ENCODE measurements around the gene HDGF. TPM values are rescaled to one million over a fixed set of nuclear protein-coding genes. Genes with fewer than 3 reads are reported as not detected.
"Not testable (repeated sequence)": the region's sequence is repeated elsewhere in the genome, so short reads cannot be mapped to it uniquely, and the experiment has no call there.

The HDGF gene
- total RNA-seq, 1 donor from 2014 or later = 257 TPM

DNA sequence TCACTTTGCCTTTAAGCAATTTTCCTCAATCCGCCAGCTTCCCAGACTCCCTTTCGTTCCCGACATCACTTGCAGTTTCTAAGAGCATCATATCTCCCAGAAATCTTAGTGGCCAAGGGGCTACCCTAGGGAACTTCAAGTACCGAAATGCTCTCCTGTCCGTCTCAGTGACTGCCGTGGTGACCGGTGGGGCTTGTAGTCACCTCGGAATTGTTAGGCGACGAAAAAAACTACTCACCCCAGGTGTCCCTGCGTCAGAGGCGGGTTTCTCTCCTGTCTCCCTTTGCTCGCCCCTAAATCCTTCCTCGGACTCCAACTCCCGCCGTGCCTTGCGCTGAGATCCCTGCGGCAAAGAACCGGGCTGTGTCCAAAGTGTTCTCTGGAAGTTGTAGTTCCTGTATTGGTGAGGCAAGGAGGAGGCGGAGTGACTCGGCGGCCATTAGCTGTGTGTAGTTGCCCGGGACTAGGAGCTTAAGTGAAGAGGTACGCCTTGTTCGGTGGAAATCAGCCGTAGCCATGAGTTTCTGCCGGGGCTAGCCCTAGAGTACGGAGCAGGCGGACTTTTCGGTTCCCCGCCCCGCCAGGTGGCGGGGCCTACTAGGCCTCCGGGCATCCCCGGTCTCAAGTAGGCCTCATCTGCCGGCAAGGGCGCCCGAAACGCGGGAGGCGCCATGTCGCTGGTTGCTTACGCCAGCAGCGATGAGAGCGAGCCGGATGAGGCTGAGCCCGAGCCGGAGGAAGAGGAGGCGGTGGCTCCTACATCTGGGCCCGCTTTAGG, 15.8 kb upstream of the HDGF start, which contains the start of gene PRCC:
Gene PRCC, plus strand, starts transcription at position 435 of the 778 bp plus-strand sequence. Its CDS starts 237 bp downstream, at position 672.
- intact Hi-C loops (cut with micrococcal nuclease) = loop anchor here (1.0 to 10.0 kb wide), 7 partner anchors 16 to 429 kb away; partner anchors contain the start of genes CCT3, HDGF, ISG20L2 and METTL25B

- intact Hi-C loops (cut with micrococcal nuclease) = loop anchor here (1.0 to 10.0 kb wide), 7 partner anchors 15 to 428 kb away; partner anchors contain the start of genes CCT3, HDGF, ISG20L2 and METTL25B
These were observed 15.0 kb upstream of the HDGF start for GRCh38 chr1:156766298-156767100.

DNA sequence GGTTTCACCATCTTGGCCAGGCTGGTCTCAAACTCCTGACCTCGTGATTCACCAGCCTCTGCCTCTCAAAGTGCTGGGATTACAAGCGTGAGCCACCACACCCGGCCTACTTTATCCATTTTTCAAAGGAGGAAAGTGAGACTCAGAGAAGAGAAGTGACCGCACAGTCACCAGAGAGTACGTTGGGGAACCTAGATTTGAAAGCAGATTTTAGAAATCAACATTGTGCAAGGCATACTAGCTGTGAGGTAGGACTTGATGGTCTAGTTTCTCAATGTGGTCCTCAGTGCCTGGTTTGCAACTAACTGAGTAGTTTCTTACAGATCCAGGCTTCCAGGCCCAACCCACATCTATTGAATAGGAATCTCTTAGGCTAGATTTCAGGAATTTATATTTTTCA, 14.2 kb upstream of the HDGF start:
- intact Hi-C loops (cut with micrococcal nuclease) = loop anchor here (10.0 kb wide), 1 partner anchor 81 kb away; no protein-coding TSS in a partner anchor

DNA sequence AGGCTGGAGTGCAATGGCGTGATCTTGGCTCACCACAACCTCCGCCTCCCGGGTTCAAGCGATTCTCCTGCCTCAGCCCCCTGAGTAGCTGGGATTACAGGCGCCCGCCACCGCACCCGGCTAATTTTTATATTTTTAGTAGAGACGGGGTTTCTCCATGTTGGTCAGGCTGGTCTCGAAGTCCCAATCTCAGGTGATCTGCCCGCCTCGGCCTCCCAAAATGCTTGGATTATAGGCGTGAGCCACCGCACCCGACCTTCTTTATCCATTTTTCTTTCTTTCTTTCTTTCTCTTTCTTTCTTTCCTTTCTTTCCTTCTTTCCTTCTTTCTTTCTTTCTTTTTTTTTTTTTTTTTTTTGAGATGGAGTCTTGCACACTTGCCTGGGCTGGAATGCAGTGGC, 13.7 kb upstream of the HDGF start:
- intact Hi-C loops (cut with micrococcal nuclease) = loop anchor here (10.0 kb wide), 1 partner anchor 80 kb away; no protein-coding TSS in a partner anchor

- intact Hi-C loops (cut with micrococcal nuclease) = loop anchor here (10.0 kb wide), 1 partner anchor 76 kb away; no protein-coding TSS in a partner anchor
These were observed 9.3 kb upstream of the HDGF start for GRCh38 chr1:156760796-156761104.

DNA sequence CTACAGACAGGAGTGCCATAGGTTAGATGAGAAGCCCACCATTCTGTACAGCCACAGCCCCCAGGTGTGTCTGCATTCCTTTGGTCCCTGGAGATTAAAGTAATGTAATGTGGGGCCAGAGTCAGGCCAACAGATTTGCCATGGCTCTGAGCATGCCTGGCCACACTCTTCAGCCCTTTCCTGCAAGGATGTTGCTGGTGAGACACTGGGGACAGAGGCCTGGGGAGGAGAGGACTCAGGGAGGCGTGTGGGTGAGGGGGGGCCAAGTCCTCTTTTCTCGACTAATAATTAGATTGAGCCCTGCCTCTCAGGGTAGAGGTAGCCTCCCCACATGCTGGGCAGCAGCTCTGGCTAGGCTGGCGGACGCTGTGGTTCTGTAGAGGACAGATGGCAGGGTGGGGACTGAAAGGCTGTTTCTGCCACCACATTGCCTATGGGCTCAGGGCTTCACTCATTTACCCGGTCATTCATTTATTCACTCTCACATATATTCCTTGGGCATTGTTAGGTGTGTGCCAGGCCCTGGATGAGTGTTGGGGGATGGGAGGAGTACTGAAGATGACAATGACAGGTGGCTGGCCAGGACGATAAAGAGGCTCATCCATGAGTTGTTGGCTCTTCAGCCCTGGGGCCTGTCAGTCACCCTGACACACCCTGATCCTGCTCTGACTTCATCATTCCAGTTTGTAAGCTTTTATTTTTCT, 8.8 kb upstream of the HDGF start:
- intact Hi-C loops (cut with micrococcal nuclease) = loop anchor here (10.0 kb wide), 1 partner anchor 75 kb away; no protein-coding TSS in a partner anchor

GRCh38 chr1:156757572-156758253, 6.2 kb upstream of the HDGF start:
- intact Hi-C loops (cut with micrococcal nuclease) = not testable (repeated sequence)

DNA sequence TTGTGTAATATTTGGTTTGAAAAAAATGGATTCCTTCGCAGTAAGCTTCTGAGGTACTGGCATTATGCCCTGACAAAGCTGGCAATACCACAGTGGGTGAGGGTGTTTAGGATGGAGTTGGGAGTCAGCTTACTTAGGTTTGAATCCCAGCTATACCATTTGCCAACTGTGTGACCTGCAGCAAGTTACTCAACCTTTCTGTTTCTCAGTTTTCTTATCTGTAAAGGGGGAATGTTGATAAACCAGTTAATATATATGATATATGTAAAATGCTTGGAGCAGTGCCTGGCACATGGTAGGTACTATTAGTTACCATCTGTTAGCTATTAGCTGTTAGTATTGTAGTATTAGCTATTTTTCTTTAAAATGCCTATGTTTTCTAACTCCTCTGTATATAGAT, 4.9 kb upstream of the HDGF start:
- intact Hi-C loops (cut with micrococcal nuclease) = no loop called here

GRCh38 chr1:156755527-156755950, 4.1 kb upstream of the HDGF start:
- intact Hi-C loops (cut with micrococcal nuclease) = no loop called here

- intact Hi-C loops (cut with micrococcal nuclease) = no loop called here
These were observed 2.7 kb upstream of the HDGF start for GRCh38 chr1:156754219-156754618.

- intact Hi-C loops (cut with micrococcal nuclease) = no loop called here
These were observed 1.5 kb upstream of the HDGF start for GRCh38 chr1:156752843-156753482.

- intact Hi-C loops (cut with micrococcal nuclease) = loop anchor here (1.0 to 2.0 kb wide), 5 partner anchors 11 to 92 kb away; partner anchors contain the start of genes ISG20L2, METTL25B, MRPL24 and PRCC
These were observed 444 bp upstream of the HDGF start for GRCh38 chr1:156751757-156752481.

GRCh38 chr1:156750711-156751450, 594 bp downstream of the HDGF start:
- intact Hi-C loops (cut with micrococcal nuclease) = loop anchor here (1.0 to 2.0 kb wide), 5 partner anchors 10 to 91 kb away; partner anchors contain the start of genes ISG20L2, METTL25B, MRPL24 and PRCC

GRCh38 chr1:156750191-156750672, 1.2 kb downstream of the HDGF start:
- intact Hi-C loops (cut with micrococcal nuclease) = loop anchor here (2.0 kb wide), 1 partner anchor 67 kb away; the partner anchor contains the start of gene SH2D2A

DNA sequence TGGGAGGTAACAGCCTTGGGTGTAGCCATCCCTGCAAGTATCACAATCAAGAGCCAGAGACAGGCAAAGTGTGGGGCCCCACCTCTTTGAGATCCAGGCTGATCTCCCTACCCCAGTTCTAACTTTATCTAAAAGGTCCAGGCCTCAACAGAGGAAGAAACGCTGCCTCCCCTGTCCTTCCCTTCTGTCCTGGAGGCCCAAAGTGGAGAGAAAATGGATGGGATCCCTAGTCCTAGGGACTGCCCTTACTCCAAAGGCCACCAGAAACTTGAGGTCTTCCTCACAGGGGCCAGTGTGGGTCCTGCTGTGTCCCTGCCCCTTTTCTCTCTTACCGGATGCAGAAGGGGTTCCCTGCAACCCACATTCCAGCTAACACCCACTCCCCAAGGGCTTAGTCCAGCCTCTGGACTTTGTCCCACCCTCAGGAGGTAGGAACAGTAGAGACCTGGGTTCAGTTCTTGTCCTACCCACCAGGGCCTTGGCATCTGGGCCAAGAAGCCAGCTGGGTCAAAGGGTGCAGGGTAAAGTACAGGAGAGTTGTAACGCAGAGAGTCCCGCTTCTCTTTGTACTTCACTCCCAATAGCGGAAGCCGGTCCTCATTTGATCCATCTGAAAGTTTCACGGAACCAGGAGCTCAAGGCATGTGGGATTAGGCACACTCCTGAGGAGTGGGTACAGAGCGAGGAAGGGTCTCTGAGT, 1.9 kb downstream of the HDGF start:
- intact Hi-C loops (cut with micrococcal nuclease) = loop anchor here (2.0 to 10.0 kb wide), 2 partner anchors 67 to 695 kb away; partner anchors contain the start of genes LAMTOR2, SH2D2A and UBQLN4

- intact Hi-C loops (cut with micrococcal nuclease) = loop anchor here (10.0 kb wide), 1 partner anchor 694 kb away; the partner anchor contains the start of genes LAMTOR2 and UBQLN4
These were observed 2.6 kb downstream of the HDGF start for GRCh38 chr1:156748670-156749418.

Data from T-helper 2 cell treated with Interferon-gamma antibody and Interleukin-4, amounts not matched to agents 100 ng/mL and 5 ng/mL, for 36 hours (primary cell).